ENCODE measurements around the gene SERPINH1.
A peak's percentile ranks its signal among the peaks of the same experiment; 100 is the strongest.

SERPINH1 gene

GRCh38 chr11:75562048-75562835 lies at the start of gene SERPINH1:
Gene SERPINH1 (plus strand): TSS chr11:75562253. CDS start chr11:75566350, 4,097 bp downstream.
- peak; percentile 84 for DNase-seq (ENCODE audit: low spot score)

- DNase-seq (ENCODE audit: low spot score): no peak
Observed at GRCh38 chr11:75513250-75513649, 48.8 kb upstream of the SERPINH1 start.

DNA sequence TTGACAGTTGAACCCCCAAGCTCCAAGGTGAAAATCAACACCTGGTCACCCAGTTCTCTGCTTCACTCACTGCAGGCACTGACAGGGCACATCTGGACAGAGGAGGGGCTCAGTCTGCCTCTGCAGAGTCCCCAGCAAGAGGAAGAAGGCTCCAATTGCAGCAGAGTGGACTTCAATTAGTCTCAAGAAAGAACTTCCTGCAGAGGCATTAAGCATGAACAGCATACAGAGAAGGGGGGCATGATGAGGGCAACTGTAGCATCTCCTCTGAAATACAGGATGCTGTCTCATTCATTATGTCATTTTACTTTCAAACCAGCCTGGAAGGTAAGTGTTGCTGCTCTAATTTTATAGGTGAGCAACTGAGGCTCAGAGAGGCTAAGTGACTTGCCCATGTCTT lies 47.5 kb upstream of the SERPINH1 start:
- DNase-seq (ENCODE audit: low spot score): no peak

GRCh38 chr11:75516140-75516539 lies 45.9 kb upstream of the SERPINH1 start:
- DNase-seq (ENCODE audit: low spot score): no peak

DNA sequence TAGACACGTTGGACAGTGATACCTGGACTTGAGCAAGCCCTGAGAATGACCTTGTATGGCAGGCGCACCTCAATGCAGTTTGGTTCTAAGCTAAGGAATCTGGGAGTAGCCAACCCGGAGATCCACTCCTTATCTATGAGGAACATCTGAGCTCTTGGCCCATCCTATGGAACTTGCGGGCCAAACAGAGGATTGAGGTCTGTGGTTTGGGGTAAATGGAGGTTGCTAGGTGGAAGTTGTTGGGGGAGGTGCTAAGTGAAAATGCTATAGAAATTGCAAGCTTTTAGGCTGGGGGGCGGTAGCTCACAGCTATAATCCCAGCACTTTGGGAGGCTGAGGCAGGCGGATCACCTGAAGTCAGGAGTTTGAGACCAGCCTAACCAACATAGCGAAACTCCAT lies 45.2 kb upstream of the SERPINH1 start:
- DNase-seq (ENCODE audit: low spot score): no peak

GRCh38 chr11:75518204-75518549 lies 43.9 kb upstream of the SERPINH1 start:
- DNase-seq (ENCODE audit: low spot score): no peak

- DNase-seq (ENCODE audit: low spot score): peak; percentile 95
Observed at GRCh38 chr11:75518771-75519653, 43.0 kb upstream of the SERPINH1 start.

- DNase-seq (ENCODE audit: low spot score): no peak
Observed at GRCh38 chr11:75520688-75521087, 41.4 kb upstream of the SERPINH1 start.

DNA sequence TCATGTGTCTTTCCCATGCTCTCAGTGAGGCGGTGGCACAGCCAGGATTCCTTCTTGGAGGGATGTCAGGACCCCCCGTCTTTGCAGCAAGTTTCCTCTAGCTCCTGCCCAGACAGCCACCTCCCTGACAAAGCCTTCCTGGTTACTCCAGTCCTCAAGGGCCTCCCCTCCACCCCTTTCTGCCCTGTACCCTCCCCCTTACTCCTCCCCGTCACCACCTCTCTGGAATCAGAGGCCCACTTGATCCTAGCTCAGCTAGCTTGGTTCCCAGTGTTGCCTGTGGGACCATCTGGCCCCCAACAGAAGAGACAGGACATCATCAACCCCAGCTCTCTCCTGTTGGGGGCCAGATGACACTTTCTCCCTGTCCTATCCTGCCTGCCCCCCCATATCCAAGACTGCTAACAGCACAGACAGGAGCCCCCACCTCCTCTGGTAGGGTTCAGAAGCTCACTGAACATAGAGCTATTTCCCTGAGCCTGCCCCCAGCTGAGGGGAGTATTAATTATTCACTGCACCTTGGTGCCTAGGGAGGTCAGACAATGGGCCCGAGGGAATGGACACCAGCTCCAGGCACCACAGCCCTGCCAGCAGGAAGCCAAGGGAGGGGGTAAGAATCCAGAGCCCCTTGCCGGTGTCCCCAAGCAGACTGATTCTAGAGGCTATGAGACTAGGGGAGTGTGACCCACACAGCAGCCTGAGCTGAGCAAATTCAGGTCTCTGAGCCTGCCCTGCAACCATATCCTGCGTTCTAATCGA lies 39.6 kb upstream of the SERPINH1 start:
- DNase-seq (ENCODE audit: low spot score): no peak

- DNase-seq (ENCODE audit: low spot score): peak; percentile 28
Observed at GRCh38 chr11:75523189-75523588, 38.9 kb upstream of the SERPINH1 start.

DNA sequence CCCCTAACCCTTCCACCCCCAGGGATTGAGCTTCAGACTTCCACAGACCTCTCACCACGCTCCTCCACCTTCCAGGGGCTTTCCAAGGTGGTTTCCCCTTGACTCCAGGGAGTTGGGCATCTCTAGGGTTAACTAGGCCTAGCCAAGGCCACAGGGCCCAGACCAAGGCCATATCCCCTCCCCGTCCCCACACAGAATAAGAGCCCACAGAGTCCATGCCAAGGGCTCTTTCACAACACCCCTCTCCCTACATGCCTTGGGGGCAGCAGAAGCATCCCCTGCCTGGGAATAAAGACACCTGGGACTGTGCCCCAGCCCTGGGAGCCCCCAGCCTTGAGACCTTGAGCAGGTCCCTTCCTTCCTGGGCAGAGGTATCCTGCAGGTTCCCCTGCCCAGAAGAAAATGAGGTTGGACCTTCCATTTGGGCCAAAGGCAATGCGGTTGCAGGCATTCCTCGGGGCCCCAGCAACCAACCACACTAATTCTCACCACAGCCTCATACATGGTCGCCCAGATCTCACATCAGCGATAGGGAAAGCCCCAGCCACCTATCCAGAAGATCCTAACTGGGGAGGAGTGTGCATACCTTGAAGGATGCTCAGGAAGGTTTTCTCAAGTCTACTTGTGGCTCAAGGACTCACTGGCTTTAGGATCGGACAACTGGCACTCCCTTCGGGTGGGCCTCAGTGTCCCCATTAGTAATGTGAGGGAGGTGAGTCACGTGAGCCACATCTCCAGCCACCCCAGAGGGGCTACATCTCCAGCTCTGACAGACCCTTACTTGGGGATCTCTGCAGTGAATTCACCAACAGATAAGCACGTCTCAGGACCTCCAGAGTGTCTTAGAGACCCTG lies 38.0 kb upstream of the SERPINH1 start:
- peak; percentile 24 for DNase-seq (ENCODE audit: low spot score)

GRCh38 chr11:75524665-75525432 lies 37.2 kb upstream of the SERPINH1 start:
- DNase-seq (ENCODE audit: low spot score): peak; percentile 37

DNA sequence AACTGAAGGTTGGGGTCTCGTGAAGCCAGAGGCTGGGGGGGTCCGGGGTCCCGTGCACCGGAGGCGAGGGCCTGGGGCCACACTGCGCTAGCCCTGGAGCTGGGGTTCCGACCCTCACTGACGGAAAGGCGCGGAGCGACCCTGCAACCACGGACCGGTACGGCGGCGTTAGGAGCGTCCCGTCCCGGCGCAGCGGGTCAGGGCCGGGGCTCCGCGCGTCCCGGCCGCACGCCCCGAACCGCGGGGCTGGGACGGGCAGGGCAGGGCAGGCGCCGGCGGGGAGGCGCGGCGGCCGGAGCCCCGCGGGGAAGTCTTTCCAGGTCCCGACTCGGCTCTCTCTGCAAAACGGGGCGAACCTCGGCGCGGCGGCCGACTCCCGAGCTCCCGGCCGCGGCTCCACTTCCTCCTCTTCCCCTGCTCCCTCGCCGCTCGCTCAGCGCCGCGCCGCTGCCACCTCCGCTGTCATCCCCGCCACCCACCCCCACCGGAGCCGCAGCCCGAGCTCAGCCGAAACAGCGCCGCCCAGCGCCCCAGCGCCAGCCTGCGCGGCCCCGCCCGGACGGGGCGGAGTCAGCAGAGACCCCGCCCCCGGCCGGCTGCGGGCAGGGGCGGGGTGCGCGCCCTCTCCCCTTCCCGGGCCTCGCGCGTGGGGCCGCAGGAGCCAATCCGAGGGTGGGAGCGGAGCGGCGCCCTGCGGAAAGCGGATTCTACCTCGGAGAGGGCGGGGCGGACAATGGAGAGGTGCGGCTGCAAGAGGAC lies 36.4 kb upstream of the SERPINH1 start, which contains the start of gene GDPD5:
Gene GDPD5 (minus strand): TSS at position 509 of the 759 bp plus-strand sequence. CDS start 48,206 bp downstream, outside the sequence.
- DNase-seq (ENCODE audit: low spot score): peak; percentile 81

GRCh38 chr11:75526192-75526541 lies 35.9 kb upstream of the SERPINH1 start:
- no peak for DNase-seq (ENCODE audit: low spot score)

GRCh38 chr11:75527130-75527529 lies 34.9 kb upstream of the SERPINH1 start:
- DNase-seq (ENCODE audit: low spot score): no peak

- no peak for DNase-seq (ENCODE audit: low spot score)
Observed at GRCh38 chr11:75527938-75528735, 33.9 kb upstream of the SERPINH1 start.

- no peak for DNase-seq (ENCODE audit: low spot score)
Observed at GRCh38 chr11:75530577-75530976, 31.5 kb upstream of the SERPINH1 start.

GRCh38 chr11:75531325-75531724 lies 30.7 kb upstream of the SERPINH1 start:
- no peak for DNase-seq (ENCODE audit: low spot score)
